Panc1 (cell line): Measurements from ENCODE around the gene DEFB129.

ENCODE experiments used
- POLR2AphosphoS5 ChIP-seq: IDR thresholded peaks from 2 replicates; pipeline ENCODE4 v1.6.1; 2012; ENCODE audit warnings: mild to moderate bottlenecking, low read depth, low read length, moderate library complexity
- TCF7L2 ChIP-seq: IDR thresholded peaks from 2 replicates; pipeline ENCODE4 v1.6.1; 2011; ENCODE audit warnings: mild to moderate bottlenecking, low read depth, low read length, inconsistent platforms
- TF ChIP-seq, protein P1 (sequence below): fragments of 450-650 bp; IDR thresholded peaks from 2 replicates; pipeline ENCODE4 v1.5.1; 2017; ENCODE audit warnings: mild to moderate bottlenecking

DNA sequence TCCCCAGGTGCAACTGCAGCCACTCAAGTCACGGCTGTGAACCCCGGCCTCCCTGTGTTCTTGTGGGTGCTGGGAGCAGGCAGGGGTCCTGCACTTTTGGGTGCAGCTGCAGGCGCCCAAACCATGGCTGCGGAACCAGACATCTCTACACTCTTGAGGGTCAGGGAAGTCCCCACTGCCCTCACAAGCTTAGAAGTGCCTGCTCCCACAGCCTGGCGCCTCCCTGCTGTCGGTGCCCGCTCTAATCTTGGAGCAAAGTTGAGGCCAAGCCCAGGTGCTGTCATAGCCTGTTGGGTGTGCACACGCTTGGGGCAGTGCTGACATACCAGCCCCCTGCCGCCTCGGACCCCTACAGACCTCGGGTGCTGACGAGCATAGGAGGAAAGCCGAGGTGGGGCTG is 36.6 kb downstream of the DEFB129 start:
- no peak for TF ChIP-seq POLR2AphosphoS5
- no peak for TF ChIP-seq TCF7L2
- TF ChIP-seq, protein P1, sequence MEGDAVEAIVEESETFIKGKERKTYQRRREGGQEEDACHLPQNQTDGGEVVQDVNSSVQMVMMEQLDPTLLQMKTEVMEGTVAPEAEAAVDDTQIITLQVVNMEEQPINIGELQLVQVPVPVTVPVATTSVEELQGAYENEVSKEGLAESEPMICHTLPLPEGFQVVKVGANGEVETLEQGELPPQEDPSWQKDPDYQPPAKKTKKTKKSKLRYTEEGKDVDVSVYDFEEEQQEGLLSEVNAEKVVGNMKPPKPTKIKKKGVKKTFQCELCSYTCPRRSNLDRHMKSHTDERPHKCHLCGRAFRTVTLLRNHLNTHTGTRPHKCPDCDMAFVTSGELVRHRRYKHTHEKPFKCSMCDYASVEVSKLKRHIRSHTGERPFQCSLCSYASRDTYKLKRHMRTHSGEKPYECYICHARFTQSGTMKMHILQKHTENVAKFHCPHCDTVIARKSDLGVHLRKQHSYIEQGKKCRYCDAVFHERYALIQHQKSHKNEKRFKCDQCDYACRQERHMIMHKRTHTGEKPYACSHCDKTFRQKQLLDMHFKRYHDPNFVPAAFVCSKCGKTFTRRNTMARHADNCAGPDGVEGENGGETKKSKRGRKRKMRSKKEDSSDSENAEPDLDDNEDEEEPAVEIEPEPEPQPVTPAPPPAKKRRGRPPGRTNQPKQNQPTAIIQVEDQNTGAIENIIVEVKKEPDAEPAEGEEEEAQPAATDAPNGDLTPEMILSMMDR, result no peak
